T-helper 22 cell (primary cell): ENCODE measurements around the gene COG3.

Experiments
- DNase-seq: peaks from one replicate; pipeline ENCODE4 v3.0.0-alpha.2; 2020; ENCODE audit warnings: low read depth

The COG3 gene

DNA sequence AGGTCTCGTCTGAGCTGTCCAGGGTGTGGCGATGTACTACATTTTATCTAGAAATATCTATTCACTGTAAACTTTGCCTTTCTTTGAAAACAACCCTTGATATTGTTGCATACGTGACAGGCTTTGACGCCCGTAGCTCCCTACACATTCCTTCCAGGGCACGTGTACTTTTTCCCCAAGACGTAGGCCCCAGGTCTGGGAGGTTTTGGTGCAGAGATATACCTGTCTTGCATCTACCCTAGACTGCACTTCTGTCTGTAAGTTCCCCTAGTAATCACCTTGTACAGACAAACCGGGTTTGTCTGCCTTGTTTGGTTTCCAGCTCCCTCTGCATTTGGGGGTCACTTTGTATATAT is 81.6 kb downstream of the COG3 start:
- no peak for DNase-seq

DNA sequence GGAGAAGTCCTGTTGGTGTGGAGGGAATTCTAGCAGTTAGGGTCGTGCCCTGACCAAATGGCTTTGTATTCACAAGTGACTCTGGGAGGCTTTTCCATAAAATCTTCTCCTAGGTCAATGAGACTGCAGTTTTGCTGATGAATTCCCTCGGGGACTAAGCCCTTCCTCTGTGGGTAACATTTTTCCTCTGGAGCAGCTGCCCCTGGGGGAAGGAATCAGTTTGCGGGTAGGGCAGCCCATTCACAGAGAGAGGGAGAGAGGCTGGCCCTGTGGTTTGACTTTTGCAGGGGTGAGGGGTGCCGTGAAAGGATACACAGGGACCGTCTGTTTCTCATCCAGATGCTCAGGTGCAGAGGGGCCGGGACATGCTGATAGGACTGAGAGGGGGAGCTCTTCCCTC is 83.5 kb downstream of the COG3 start:
- no peak for DNase-seq

DNA sequence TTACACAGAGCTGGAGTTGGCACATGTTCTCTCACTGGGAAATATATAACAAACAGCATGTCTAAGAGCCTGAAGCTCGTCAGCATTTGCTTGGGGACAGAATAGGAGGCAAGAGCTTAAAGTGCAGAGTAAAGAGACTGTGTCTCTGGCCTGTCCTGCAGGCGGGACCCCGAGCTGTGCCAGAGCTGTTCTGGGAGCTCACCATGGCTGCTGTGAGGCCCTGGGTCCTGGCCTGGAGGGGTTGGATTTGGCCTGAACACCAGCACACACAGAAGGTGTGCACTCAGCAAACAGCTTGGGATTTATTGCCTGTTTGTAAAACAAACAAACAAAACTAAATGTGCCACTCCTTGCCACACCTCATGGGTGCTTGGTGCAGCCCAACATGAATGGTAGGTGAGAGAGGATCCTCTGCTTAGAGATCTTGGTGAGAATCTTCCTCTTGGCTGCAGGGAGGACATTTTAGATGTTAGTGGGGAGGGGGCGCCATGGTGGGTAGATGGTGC is 89.9 kb downstream of the COG3 start:
- DNase-seq, result no peak

- DNase-seq, result no peak
These were observed 99.5 kb downstream of the COG3 start for GRCh38 chr13:45564133-45564776.

DNA sequence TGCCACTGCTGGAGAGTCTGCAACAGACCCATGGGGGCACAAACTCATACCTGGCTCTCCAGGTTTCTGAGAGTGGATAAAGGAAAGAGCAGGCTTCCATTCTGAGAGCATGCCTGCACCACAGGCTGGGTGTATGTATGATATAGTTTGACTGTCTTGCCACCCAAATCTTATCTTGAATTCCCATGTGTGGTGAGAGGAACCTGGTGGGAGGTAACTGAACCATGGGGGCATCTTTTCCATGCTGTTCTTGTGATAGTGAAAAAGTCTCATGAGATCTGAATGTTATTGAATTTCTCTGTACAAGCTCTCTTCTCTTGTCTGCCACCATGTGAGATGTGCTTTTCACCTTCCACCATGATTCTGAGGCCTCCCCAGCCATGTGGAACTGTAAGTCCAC is 100.6 kb downstream of the COG3 start:
- DNase-seq, result no peak

DNA sequence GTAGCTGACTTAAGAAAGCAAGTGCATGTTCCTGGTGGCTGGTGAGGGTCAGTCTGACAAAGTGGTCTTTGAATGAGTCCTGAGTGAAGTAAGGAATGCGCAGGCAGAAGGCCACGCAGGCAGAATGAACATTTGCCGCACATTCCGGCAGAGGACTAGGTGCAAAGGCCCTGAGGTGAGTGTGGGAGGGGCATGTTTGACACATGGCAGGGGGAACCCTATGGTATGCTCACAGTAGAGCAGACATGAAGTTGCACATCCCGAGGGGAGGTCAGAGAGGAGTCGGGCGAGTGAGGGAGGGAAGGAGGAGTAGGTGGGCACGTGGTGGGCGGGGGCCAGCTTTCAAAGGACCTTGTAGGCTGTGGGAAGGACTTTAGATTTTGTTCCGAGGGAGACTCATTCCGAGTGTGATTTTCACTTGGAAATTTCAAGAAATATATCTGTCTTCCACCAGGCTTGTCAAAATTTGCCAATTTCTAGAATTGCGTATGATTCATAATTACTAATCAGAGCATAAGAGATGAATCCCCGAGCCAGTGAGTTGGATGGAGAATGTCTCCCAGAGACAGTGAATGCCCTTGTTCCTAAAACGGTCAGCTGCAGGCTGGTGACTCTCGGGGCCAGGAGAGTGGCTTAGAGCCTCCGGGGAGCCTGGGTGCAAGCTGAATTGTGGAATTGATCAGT is 110.5 kb downstream of the COG3 start:
- DNase-seq, result no peak

GRCh38 chr13:45575830-45576180 is 111.1 kb downstream of the COG3 start:
- no peak for DNase-seq

DNA sequence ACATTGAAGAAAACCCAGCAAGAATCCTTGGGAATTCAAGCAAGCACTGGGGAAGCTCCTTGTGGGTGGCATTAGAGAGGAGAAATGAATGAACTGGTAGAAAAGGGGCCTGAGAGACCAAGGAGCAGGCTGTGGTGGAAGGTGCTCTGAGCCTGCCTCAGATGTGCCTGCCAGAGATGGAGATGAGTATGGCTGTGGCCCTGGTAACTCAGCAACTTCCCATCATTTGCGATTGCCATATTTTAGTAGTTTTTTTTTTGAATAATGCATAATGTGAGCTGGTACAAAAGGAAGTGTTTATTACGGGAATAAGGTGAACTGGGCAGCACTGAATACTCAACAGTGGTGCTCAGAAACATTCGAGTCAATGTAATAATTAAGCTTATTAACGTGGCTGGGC is 111.7 kb downstream of the COG3 start:
- no peak for DNase-seq

GRCh38 chr13:45582408-45583076 is 117.8 kb downstream of the COG3 start:
- no peak for DNase-seq

DNA sequence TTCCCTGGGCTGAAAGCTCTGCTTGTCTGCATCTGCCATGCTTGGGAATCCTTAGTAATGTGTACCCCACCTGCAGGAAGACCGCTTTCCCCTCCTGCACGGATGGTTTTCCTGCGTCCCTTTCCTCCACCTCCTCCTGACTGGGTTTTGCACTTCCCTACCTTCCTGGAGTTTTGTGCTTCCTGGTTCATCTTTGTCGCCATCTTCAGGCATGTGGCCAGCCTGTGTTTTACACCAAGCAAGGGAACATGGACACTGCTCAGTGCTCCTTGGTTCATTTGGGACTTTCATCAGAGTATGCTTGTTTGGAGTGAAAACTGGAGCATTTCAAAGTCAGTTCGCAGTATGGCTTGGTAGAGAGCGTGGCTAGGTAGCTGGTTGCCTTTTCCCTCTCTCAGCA is 120.1 kb downstream of the COG3 start:
- DNase-seq, result no peak
